GM18505 (cell line): Measurements from ENCODE around the gene CC2D2A.

ENCODE experiments used
- ATAC-seq: cut with Tn5 transposase; IDR thresholded peaks from one replicate; pipeline ENCODE4 v1.9.1; 2021; ENCODE audit not compliant: unreplicated experiment
- POLR2A ChIP-seq: IDR thresholded peaks from 4 replicates; pipeline ENCODE4 v1.6.1; 2011; ENCODE audit warnings: borderline replicate concordance; ENCODE audit not compliant: insufficient read depth, insufficient read length; ENCODE audit errors: extremely low read depth

The CC2D2A gene

DNA sequence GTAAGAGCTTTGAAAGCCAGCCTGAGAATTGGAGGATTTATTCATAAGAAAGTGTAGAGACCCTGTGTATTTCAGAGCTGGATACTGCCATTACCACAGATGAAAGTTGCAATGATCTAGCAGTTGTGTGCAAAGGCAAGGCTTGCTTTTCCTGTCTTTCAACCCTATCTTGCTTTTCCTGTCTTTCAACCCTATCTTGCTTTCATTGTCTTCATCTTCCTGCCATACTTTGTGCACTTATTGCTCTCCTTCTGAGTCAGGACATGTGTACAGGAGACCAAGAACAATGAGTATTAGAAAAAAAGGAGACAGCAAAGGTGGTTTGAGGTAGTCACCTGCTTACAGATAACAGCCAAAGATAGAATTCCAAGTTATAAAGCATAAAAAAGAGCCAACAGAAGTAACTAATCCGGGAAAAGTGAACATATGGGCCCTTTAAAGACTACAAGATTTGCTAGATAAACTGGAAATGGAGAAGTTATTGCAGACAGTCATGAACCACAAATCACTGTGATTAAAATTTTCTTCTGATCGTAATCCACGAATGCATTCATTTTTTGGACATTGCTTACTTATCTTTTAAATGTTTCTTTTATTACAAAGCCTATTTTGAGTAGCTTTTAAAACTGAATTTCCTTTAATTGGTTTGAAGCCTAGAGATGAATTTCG lies 24.7 kb upstream of the CC2D2A start:
- no peak for TF ChIP-seq POLR2A

GRCh38 chr4:15451181-15451865 lies 18.4 kb upstream of the CC2D2A start:
- ATAC-seq = no peak
- no peak for TF ChIP-seq POLR2A

More for the DNA sequence above, 24.7 kb upstream of the CC2D2A start:
- no peak for ATAC-seq

DNA sequence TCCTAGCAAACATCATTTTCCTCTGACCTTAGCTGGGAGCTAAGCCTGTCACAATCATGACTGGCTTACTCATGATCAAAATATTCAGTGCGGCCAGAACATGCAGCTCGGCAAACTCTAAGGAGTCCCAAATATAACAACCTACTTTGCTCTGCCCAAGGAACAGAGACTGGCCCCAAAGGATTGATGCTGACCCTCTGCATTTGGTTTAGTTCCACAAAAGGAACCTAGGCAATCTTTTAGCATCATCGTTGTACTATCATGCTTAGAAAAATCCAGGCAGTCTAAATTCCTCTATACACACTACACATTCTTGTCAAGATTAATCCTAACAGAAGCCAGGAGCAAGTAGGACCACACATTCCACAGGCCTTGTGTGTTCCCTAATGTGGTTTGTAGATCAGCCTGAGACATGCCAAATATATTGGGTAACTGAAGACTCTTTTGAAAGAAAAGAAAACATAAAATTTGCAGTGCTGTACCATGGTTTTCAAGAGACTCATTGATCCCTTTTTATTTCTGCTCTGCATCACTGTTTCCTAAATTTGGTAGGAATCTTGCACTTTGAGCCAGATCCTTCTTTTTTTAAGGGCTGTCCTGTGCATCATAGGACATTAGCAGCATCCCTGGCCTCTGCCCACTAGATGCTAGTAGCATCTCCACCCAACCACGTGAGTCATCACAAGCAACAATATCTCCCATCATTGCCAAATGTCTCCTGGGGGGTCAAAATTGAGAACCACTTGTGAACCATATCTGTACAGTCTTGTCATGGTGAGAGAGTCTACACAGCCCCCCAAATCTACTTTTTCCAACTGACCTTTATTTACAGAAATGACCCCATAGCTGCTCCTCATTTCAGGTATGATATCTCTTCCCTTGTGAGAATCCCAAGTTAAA lies 17.6 kb upstream of the CC2D2A start:
- no peak for TF ChIP-seq POLR2A
- no peak for ATAC-seq

DNA sequence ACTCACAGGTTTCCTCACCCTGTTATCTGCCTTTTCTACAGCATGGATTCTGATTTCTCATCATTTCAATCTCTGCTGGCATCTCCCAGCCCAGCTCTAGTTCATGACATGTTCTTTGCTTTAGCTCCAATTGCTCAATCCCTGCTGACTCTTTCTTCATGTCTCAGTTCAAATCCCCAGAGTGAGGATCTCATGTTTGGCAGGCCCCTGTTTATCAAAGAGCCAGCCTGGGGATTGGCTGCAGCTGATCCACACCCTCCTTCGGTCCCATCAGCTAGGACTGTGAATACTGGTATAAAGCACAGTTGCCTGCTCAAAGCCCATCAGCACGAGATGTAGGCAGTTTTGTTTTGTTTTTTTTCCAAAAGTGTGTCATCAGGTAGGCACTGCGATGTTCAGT lies 14.4 kb upstream of the CC2D2A start:
- ATAC-seq = no peak
- no peak for TF ChIP-seq POLR2A

GRCh38 chr4:15457406-15458201 lies 12.1 kb upstream of the CC2D2A start:
- no peak for TF ChIP-seq POLR2A

DNA sequence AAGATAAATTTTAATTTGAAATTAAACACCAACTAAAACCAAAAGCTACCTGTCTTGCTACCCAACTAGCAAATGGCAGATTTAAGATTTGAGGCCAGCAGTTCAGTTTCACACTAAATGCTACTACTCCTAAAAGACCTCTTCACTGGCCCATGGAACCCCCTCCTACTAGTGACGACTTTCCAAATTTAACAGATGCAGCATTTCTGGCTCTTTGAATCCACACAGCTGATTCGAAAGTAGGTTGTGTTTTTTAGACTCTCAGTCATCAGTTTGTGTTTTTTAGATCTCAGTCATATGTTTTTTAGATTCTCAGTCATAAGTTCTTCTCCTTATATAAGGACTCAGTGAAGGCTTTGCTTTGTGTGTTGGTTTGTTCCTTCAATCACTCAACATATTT lies 11.1 kb upstream of the CC2D2A start:
- TF ChIP-seq POLR2A = no peak
- ATAC-seq = no peak

More at GRCh38 chr4:15457406-15458201, 12.1 kb upstream of the CC2D2A start:
- peak; percentile 99 for ATAC-seq

DNA sequence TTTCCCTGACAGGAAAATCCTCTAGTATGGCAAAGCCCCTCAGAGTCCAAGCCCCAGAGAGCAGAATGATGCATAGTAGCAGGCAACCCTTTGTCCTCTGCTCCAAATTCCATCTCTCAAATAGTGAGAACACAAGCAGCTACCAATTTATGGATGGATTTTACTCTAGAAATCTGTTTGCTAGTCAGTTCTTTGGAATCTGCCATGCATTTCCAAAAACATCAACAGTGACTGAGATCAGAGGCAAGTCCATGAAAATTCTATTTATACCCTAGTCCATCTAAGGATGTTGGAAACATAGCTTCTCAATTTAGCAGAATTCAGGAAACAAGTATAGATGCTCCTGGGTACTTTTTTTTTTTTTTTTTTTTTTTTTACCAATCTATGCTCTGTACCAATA lies 10.0 kb upstream of the CC2D2A start:
- TF ChIP-seq POLR2A = no peak
- ATAC-seq = no peak

DNA sequence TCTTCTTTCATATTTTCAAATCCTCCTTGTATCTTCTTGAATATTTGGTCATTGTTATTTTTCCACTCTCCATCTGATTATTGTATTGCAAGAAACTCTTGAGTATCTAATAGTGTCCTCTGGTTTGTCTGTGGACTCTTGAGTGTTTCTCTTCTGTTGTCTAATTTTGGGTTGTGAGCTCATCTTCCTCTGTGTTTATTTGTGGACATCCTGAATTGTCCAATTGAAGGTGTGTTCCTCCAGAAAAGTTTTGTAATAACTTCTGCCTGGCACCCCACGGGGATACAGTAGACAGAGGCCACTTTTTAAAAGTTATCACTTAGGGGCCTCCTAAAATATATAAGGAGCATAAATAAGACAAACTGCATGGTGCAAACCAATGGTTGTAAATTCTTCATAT lies 3.1 kb upstream of the CC2D2A start:
- ATAC-seq = no peak
- no peak for TF ChIP-seq POLR2A

DNA sequence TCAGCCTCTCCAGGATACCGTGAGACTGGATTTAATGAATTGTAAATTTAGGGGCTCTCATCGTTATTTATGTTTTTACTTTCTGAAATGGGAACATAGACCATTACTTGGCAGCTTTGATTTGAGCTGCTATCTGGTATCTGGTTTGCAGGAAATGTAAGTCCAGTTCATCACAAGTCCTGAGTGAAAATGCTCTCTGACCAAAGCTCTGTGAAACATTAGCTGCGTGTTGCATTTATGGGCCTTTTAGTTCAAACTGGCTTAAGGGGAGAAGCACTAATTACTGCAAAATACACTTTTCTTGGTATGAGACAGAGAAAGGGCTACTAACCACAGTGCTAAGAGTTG lies 420 bp downstream of the CC2D2A start:
- no peak for ATAC-seq
- TF ChIP-seq POLR2A = no peak

- no peak for ATAC-seq
- TF ChIP-seq POLR2A = no peak
Observed at GRCh38 chr4:15476396-15476795, 6.7 kb downstream of the CC2D2A start.

- TF ChIP-seq POLR2A = no peak
- ATAC-seq = no peak
Observed at GRCh38 chr4:15478724-15479088, 9.0 kb downstream of the CC2D2A start.

GRCh38 chr4:15479089-15479912 lies 9.6 kb downstream of the CC2D2A start:
- TF ChIP-seq POLR2A = no peak
- ATAC-seq = no peak

GRCh38 chr4:15479913-15480185 lies 10.2 kb downstream of the CC2D2A start:
- TF ChIP-seq POLR2A = no peak
- ATAC-seq = no peak
